Measurements from ENCODE around the gene ARMH3. TPM values are rescaled to one million over a fixed set of nuclear protein-coding genes. Genes with fewer than 3 reads are reported as not detected.

ARMH3 gene
- total RNA-seq, 1 experiment from 2014 or later = 30.6 TPM

GRCh38 chr10:101818119-101818871 is 237.7 kb downstream of the ARMH3 start, which contains the start of gene OGA:
Gene OGA (minus strand): TSS chr10:101818444. CDS start chr10:101818022, 422 bp downstream.
- H3K27me3 ChIP-seq (ENCODE audit: control insufficient read depth, insufficient read depth, low read length) = no peaks in the 10 kb centered on the region
- H3K27ac ChIP-seq (ENCODE audit: low read length) = peak within 1 kb of the TSS; percentile 98
- intact Hi-C loops (cut with micrococcal nuclease; ENCODE audit: unreplicated experiment) (no loop called here), in situ Hi-C loops (cut with HindIII; ENCODE audit: low pct_unique_long_range_greater_than_20kb, low sequenced_read_pairs) (no loop called here)
- H3K36me3 ChIP-seq (ENCODE audit: control insufficient read depth, insufficient read depth, low read length) = peaks cover 16% of the 10 kb centered on the region
- DNase-seq (ENCODE audit: low read depth, low spot score) = peak; percentile 99
- H3K4me1 ChIP-seq (ENCODE audit: control insufficient read depth, insufficient read depth, low read length) = peaks cover 15% of the 10 kb centered on the region
- POLR2A ChIA-PET = interaction anchor here (0.6 to 0.7 kb wide), 4 partner anchors 11 to 143 kb away, joined by 5 to 7 read pairs (median 6); no protein-coding TSS in a partner anchor
- BruUV-seq (replicated peaks) = no TSS peak
- TF ChIP-seq SIN3A (IDR thresholded peaks at IDR 0.05; ENCODE audit: borderline replicate concordance, insufficient read depth, low read depth, low read length) (peak; percentile 85; the same call in 1 of the 2 replicates), POLR2AphosphoS5 (IDR thresholded peaks at IDR 0.05; ENCODE audit: low read depth, low read length) (peak; percentile 98), CTCF (IDR thresholded peaks at IDR 0.05) (no peak), TCF7L2 (IDR thresholded peaks at IDR 0.05; ENCODE audit: low read depth, low read length) (peak; percentile 93)
- TF ChIP-seq, protein P1, sequence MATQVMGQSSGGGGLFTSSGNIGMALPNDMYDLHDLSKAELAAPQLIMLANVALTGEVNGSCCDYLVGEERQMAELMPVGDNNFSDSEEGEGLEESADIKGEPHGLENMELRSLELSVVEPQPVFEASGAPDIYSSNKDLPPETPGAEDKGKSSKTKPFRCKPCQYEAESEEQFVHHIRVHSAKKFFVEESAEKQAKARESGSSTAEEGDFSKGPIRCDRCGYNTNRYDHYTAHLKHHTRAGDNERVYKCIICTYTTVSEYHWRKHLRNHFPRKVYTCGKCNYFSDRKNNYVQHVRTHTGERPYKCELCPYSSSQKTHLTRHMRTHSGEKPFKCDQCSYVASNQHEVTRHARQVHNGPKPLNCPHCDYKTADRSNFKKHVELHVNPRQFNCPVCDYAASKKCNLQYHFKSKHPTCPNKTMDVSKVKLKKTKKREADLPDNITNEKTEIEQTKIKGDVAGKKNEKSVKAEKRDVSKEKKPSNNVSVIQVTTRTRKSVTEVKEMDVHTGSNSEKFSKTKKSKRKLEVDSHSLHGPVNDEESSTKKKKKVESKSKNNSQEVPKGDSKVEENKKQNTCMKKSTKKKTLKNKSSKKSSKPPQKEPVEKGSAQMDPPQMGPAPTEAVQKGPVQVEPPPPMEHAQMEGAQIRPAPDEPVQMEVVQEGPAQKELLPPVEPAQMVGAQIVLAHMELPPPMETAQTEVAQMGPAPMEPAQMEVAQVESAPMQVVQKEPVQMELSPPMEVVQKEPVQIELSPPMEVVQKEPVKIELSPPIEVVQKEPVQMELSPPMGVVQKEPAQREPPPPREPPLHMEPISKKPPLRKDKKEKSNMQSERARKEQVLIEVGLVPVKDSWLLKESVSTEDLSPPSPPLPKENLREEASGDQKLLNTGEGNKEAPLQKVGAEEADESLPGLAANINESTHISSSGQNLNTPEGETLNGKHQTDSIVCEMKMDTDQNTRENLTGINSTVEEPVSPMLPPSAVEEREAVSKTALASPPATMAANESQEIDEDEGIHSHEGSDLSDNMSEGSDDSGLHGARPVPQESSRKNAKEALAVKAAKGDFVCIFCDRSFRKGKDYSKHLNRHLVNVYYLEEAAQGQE (IDR thresholded peaks at IDR 0.05; ENCODE audit: insufficient read depth in 1 of 2, low read depth in 2 of 2, low read length in 1 of 2) = peak in 1 of 2 experiments; percentile 41; a peak in 1 of 4 replicates
- peak within 1 kb of the TSS; percentile 84 to 98 for H3K4me3 ChIP-seq (ENCODE audit: low read depth in 2 of 2, low read length in 2 of 2)
- CTCF ChIA-PET = interaction anchor here (0.5 to 1.6 kb wide), 4 partner anchors 37 to 285 kb away, joined by 3 to 6 read pairs (median 4); no protein-coding TSS in a partner anchor
- H3K9me3 ChIP-seq (ENCODE audit: control insufficient read depth, insufficient read depth, low read depth, low read length) = no peaks in the 10 kb centered on the region
- peak; percentile 94 for ATAC-seq

DNA sequence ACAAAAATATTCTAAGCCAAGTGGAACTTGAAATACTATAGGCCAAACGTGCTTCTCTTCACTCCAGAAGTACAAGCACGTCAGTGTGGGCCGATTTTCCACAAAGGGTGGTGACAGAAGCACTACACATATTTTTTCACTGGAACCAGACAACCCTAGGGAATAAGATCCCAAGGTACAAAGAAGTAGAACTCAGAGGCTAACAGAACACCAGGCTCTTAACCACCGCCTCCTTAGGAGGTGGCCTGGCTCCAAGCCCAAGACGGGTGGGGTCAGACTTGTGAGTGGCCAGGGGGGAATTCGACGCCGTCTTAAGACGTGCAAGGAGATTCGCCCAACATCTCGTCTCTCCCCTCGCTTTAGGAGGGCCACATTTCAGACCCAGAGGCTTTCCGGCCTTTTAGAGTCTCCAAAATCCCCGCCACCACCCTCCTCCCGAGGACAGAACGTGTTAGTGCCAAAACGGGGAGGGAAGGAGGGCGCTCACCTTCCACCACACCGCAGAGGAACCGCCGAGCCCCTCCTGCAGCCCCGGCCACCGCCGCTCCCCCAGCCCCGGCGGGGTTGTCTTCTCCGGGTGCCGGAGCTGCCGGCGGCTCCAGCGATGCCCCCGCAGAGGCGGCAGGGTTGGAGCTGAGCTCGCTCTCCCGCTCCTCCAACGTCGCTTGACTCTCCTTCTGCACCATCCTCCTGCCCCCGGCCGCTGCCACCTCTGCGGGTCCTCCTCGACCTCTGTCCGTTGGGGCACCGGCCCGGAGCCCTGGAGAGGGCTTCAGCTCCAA is 238.4 kb downstream of the ARMH3 start:
- DNase-seq (ENCODE audit: low read depth, low spot score) (no peak), ATAC-seq (peak; percentile 64)
- ChIA-PET CTCF (interaction anchor here (1.0 to 1.6 kb wide), 2 partner anchors 36 to 192 kb away, joined by 3 to 6 read pairs; no protein-coding TSS in a partner anchor), POLR2A (interaction anchor here (0.6 to 0.7 kb wide), 4 partner anchors 11 to 727 kb away, joined by 6 to 11 read pairs (median 6); no protein-coding TSS in a partner anchor)
- Histone ChIP-seq H3K9me3 (ENCODE audit: control insufficient read depth, insufficient read depth, low read depth, low read length) (no peaks in the 10 kb centered on the region), H3K36me3 (ENCODE audit: control insufficient read depth, insufficient read depth, low read length) (peaks cover 23% of the 10 kb centered on the region), H3K4me3 (ENCODE audit: low read depth in 2 of 2, low read length in 2 of 2) (peak overlapping the region; percentile 84 to 98), H3K4me1 (ENCODE audit: control insufficient read depth, insufficient read depth, low read length) (peaks cover 15% of the 10 kb centered on the region), H3K27me3 (ENCODE audit: control insufficient read depth, insufficient read depth, low read length) (no peaks in the 10 kb centered on the region), H3K27ac (ENCODE audit: low read length) (peak overlapping the region; percentile 88)
- peak; percentile 74; the same call in 1 of the 2 replicates for TF ChIP-seq SIN3A (IDR thresholded peaks at IDR 0.05; ENCODE audit: borderline replicate concordance, insufficient read depth, low read depth, low read length)
- peak; percentile 86 for TF ChIP-seq POLR2AphosphoS5 (IDR thresholded peaks at IDR 0.05; ENCODE audit: low read depth, low read length)
- no peak for TF ChIP-seq TCF7L2 (IDR thresholded peaks at IDR 0.05; ENCODE audit: low read depth, low read length)
- TF ChIP-seq CTCF (IDR thresholded peaks at IDR 0.05) = no peak
- TF ChIP-seq, protein P1 (IDR thresholded peaks at IDR 0.05; ENCODE audit: insufficient read depth in 1 of 2, low read depth in 2 of 2, low read length in 1 of 2) = no peak
- intact Hi-C loops (cut with micrococcal nuclease; ENCODE audit: unreplicated experiment) = no loop called here
- in situ Hi-C loops (cut with HindIII; ENCODE audit: low pct_unique_long_range_greater_than_20kb, low sequenced_read_pairs) = no loop called here
- no TSS peak for BruUV-seq (replicated peaks)

All from Panc1 (cell line).